GM19467 (cell line): ENCODE data around the gene ADAMTS2.

Source experiments
- ATAC-seq: cut with Tn5 transposase; IDR thresholded peaks from one replicate; pipeline ENCODE4 v1.9.1; 2021; ENCODE audit warnings: mild to moderate bottlenecking, moderate library complexity; ENCODE audit not compliant: unreplicated experiment

ADAMTS2 gene

DNA sequence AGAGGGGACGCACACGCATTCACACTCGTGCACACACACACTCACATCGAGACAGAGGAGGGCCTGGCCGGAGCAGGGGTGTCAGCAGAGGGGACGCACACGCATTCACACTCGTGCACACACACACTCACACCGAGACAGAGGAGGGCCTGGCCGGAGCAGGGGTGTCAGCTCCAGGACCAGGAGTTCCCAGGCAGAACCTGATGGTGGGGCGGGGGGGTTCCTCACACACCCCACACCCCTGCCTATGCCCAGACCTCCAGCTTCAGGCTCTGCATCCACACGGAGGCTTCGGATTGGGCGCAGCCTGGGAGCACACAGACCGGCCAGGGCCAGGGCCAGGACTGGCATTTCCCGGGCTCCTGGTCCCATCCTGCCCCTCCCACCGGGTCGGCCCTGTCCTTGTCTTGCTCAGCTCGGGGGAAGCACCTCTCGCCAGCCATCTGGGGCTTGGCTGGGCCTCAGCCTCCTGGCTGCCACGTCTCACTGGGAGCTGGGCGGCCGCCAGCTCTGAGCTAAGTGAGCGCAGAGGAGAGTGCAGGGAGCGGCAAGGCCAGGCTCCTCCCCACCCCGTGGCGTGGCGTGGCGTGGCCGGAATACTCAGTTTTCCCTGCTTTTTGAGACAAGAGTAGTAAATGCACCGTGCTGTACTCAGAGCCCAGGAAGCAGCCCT, 31.3 kb downstream of the ADAMTS2 start:
- no peak for ATAC-seq

- ATAC-seq, result no peak
Measured at GRCh38 chr5:179312557-179313235, 32.6 kb downstream of the ADAMTS2 start.

- no peak for ATAC-seq
Measured at GRCh38 chr5:179311581-179311980, 33.7 kb downstream of the ADAMTS2 start.

DNA sequence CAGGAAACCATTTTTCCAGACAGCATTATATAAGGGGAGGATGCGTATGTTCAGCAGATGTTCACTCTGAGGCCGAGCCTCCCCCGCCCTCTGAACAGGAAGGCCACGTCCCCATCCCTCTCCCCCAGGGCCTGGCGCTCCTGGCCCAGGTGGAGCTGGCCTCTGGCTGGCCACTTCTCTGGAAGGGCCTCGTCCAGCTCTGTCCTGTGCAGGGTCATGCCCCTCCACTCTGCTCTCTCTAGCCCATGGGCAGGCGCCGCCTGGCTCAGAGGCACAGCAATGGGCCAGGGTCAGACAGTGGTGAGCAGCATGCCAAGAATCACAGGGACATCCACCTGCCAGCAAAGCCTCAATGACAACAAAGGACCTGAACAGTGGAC, 34.2 kb downstream of the ADAMTS2 start:
- ATAC-seq, result no peak

DNA sequence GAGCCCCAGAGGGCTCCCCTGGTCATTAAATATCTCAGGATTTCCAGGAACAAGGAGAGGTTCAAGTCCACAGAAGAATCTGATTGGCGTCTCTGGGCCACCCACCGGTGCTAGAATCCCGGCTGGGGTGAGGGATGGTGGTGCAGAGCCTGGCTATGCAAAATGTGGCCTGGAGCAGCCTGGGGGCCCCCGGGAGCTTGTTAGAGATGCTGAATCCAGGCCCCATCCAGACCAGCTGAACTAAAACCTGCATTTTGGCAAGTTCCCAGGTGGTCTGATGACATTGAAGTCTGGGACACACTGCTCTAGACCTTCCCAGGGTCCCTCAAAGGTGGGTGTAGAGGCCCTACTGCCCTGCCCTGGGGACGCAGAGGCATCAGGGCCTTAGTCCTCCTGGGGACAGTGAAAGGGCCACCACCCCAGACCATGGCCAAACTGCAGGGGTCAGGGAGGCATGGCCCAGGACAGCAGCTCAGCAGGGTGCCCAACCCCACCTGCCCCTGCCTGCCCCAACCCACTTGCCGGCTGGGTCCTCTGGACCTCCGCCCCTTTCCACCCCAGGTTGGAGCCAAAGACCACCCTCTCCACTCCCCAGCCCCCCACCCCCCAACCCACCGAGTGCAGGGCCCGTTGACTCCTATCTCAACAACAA, 34.7 kb downstream of the ADAMTS2 start:
- no peak for ATAC-seq

GRCh38 chr5:179309751-179310320, 35.4 kb downstream of the ADAMTS2 start:
- ATAC-seq, result no peak

DNA sequence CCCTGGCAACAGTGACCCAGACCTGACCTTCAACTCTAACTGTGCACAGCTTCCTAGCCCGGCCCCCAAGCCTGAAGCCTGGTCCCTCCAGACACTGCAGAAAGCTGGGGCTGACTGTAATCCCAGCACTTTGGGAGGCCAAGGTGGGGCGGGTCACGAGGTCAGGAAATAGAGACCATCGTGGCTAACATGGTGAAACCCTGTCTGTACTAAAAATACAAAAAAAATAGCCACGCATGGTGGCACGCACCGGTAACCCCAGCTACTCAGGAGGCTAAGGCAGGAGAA, 35.9 kb downstream of the ADAMTS2 start:
- no peak for ATAC-seq

DNA sequence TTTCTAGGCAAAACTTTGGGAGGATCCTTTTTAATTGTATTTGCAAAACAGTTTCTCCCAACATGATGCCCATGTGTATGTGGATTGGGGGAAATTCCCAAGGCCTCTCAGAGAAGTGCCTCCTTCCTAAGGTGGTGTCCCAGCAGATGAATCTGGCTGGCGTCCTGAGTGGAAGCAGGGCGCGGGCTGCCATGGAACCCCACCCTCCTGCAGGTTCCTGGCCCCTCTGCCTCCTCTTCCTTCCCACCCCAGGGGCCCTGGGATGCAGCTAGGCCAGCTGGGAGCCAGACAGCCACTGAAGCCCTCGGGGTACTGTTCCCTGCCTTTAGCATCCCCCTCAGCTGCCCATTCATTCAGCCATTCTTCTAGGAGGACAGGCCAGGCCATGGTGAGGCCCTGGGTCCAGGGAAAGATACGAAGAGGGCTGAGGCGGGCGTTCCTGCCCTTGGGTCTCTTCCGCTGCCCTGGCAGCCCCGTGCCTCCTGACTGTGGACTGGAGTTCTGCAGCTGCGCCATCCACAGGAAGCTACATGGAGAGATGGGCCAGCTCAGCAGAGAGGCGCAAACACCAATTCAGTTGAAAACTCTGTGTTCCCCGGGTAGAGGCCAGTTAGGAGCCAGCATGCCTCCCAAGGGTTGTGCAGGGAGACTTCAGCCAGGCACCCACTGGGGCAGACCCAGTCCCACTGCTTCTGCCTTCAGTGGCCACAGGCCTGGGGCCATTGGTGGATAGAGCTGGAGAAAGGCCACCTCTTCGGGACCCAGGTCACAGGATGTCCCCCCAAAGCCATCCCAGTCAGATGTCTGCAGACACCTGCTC, 36.5 kb downstream of the ADAMTS2 start:
- no peak for ATAC-seq

- ATAC-seq, result no peak
Measured at GRCh38 chr5:179307931-179308471, 37.3 kb downstream of the ADAMTS2 start.

- no peak for ATAC-seq
Measured at GRCh38 chr5:179307013-179307800, 38.1 kb downstream of the ADAMTS2 start.

- no peak for ATAC-seq
Measured at GRCh38 chr5:179306191-179307012, 38.9 kb downstream of the ADAMTS2 start.

DNA sequence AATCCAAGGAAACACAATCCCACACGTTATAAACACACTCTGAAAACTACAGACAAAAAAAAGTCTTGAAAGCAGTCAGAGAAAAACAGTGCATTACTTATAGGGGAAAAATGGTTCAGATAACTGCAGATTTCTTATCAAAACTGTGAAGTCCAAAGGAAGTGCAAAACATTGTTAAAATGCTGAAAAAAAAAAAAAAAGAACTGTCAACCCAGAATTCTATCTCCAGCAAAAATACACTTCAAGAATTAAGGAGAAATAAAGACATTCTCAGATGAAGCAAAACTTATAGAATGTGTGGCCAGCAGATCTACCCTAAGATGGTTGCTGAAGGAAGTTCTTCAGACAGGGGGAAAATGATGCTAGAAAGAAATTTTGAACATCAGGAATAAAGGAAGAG, 40.4 kb downstream of the ADAMTS2 start:
- no peak for ATAC-seq

DNA sequence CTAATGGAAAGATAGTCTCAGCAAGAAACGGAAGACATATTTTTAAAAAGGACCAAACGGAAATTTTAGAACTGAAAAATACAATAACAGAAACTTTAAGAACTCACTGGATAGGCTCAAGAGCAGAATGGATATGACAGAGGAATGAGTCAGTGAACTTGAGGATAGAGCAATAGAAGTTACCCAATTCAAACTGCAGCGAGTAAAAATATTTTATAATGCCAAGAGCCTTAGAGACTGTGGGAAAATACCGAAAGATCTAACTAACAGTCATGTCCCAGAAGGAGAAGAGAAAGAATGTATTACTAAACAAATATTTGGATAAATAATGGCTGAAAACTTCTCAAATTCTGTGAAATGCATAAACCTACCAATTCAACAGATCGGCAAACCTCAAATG, 40.8 kb downstream of the ADAMTS2 start:
- ATAC-seq, result no peak

DNA sequence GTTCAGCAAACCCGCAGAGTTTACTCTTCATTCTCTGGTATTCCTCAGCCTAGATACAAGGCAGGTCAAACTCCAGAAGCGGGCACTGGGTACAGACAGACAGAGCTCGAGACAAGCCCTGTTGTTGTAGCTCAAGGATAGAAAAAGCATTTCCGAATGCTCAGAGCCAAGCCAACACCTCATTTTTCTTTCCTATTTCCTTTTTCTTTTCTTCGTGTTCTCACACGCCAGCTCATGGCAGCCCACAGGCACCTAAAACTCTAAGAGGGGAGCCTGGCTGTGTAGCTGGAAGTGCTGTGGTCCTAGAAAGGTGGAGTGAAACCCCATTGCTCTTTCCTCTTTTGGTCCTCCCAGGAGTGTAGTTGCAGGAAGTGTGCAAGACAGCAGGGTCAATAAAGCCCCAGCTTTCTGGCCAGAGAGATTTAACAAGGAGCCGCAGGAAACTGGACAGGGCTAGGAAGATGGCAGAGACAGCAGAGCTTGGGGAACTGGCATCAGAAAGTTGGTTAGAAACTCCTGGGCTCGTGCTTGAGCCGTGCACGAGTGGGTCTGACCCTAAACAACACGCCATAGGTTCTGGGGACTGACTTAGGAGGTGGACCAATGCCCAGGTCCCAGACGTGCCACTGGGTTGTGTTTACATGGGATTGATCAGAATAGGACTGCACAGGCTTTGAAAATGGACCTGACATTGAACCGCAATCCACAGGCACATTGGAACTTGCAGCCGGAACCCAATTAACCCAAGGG, 41.6 kb downstream of the ADAMTS2 start:
- ATAC-seq, result no peak

DNA sequence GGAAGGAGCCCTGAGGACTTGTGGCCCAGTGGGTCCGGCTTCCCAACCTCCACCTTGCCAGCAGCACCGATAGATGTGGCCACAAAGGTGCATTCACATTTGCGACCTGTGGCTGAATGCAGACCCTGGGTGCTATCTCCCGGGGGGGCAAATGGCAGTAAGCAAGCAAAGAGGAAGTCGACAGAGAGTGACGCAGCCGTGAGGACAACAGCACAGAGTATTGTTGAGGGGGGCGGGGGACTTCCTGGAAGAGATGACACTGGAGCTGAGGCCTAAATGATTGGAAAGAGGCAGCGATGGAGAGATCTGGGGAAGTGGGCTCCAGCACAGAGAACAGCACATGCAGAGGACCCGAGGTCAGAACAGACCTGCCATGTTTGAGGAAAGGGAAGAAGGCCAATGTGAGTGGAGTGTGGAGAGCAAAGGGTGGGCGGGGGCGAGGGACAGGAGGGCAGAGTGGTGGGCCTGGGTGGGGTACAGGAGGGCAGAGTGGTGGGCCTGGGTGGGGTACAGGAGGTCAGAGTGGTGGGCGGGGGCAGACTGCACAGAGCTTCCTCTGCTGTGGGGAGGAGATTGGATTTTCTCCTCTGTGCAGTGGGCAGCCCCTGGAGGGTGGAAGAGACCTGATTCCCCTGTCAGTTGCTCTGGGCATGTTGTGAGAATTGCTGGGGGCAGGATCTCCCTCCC, 42.6 kb downstream of the ADAMTS2 start:
- no peak for ATAC-seq

DNA sequence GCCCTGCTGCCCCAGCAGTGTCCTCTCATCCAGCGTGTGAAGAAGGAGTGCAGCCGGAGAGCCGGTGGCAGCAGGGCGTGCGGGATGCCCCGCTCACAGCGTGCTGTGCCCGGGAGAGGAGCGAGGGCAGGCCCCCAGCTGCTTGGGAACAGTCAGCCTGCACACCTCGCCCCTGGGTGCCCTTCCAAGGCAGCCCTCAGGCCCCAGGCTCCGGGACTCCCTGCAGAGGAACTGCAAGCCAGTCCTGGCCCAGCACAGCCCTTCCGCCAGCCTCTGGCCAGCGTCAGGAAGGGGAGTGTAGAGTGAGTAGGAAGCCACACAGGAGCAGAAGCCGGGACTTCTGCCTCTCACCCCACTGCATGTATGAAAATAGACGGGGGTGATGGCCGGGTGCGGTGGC, 43.5 kb downstream of the ADAMTS2 start:
- ATAC-seq, result no peak

DNA sequence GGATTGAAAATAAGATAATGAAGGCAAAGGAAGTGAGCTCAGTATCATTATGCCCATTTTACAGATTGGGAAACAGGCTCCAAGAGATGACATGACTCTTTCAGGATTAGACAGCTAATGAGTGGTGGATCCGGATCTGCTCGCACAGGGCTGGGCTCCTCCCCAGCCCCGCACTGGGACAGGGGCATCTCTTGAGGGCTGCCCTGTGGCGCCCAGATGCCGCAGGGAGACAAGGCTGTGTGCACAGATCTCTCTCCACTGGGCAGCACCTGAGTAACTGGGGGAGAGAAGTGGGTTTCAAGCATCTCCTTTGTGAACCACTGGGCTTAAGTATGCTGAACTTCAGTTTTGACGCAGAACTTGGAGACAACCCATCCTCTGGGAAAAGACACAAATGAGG, 43.9 kb downstream of the ADAMTS2 start:
- no peak for ATAC-seq

DNA sequence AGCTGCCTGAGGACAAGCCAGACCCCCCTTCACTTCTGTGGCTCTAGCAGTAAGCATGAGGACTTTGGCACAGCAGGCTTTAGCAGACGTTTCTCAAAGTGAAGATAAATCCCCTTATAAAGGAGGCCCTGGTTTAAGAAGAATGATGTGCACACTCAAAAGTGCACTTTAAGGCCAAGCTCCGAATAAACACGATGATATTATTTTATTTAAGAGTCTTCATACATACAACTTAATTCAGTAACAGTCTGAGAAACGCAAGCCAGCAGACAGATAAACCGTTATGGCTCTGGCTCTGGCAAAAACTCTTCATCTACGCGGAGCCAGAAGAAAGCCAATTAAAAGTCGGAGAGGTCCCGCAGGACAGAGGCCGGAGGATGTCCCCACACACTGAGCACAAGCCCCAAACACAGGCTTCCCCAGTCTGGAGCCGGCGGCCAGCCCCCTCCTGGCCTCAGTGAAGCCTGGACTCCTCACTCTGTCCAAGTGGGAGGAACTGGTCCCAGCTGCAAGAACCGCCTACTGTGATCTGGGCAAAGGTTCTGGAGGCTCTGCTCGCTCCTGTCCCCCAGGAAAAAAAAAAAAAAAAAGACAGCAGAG, 44.6 kb downstream of the ADAMTS2 start:
- no peak for ATAC-seq
